Measurements from ENCODE around the gene KCND2.

Gene KCND2

GRCh38 chr7:120582916-120583315, 309.9 kb downstream of the KCND2 start:
- no peak for DNase-seq (ENCODE audit: low read depth in 1 of 2, low spot score in 1 of 2)

GRCh38 chr7:120583899-120584586, 311.1 kb downstream of the KCND2 start:
- no peak for DNase-seq (ENCODE audit: low read depth in 1 of 2, low spot score in 1 of 2)

DNA sequence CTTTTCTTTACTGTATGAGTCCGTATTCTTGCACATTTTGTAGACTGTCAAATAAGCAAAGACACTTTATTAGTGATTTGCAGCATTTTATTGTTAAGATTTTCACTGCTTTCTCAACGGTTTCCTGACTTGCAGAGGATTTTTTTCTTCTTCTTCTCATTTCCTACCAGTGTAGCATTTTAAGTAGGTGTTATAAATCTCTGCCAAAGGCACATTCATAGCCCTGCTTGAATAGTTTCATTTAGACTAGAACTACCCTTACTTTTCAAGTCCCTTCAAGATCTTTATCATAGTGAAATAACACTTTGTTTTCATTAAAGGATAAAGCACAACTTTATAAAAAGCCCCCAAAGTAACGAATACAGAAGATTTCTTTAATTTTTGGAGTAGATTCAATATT, 313.6 kb downstream of the KCND2 start:
- DNase-seq (ENCODE audit: low read depth in 1 of 2, low spot score in 1 of 2), result no peak

GRCh38 chr7:120587243-120587642, 314.3 kb downstream of the KCND2 start:
- no peak for DNase-seq (ENCODE audit: low read depth in 1 of 2, low spot score in 1 of 2)

GRCh38 chr7:120588416-120588815, 315.4 kb downstream of the KCND2 start:
- no peak for DNase-seq (ENCODE audit: low read depth in 1 of 2, low spot score in 1 of 2)

DNA sequence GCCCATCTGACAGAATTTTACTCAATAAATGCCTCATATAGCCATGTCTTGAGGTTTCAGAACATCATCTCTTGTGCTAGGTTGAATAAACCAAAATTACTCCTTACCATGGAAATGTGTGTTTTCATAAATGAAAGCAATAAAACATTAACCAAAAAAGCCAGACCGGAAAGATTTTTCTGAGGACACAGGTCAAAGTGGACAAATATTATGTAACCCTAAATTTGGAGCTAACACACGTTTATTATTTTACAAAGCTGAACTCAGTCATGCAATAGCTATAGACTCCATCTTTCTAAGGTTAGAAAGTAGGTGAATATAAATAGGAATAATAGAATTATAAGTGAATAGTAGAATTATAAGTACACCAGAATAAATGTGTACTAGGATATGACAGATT, 315.9 kb downstream of the KCND2 start:
- no peak for DNase-seq (ENCODE audit: low read depth in 1 of 2, low spot score in 1 of 2)

DNA sequence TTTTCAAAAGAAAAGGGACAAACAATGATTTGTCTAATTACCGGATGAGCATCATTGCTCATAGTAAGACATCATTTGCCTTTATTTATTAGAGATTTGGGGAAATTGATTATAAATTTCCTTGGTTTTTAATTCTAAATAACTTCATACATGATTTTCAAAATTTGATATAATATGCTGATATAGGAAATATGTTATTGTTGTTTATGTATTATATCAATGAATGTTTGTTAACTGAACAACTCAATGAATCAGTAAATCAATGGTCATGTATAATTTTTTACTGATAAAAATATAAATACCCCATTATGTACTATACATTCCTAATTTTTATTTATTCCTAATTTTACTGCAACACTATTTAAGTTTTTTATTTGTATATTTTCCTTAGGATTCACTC, 327.6 kb downstream of the KCND2 start:
- no peak for DNase-seq (ENCODE audit: low read depth in 1 of 2, low spot score in 1 of 2)

DNA sequence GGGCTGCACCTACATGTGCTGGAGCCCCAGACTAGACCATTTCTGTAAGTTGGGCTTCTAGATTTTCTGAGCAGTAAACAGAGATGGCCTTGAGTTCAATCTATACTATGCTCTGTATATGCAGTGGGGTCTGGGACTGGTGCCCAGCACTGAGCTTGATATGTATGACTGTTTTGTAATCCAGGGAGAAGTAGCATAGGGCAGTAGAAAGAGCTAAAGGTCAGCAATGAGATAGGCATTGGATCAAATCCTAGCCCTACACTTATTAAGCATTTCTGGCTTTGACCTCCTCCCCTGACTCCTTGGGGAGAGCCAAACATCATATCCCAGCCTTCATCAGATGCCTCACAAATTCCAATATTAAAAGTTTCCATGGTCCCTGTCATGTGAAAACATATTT, 330.4 kb downstream of the KCND2 start:
- no peak for DNase-seq (ENCODE audit: low read depth in 1 of 2, low spot score in 1 of 2)

- no peak for DNase-seq (ENCODE audit: low read depth in 1 of 2, low spot score in 1 of 2)
Measured at GRCh38 chr7:120609136-120609753, 336.3 kb downstream of the KCND2 start.

DNA sequence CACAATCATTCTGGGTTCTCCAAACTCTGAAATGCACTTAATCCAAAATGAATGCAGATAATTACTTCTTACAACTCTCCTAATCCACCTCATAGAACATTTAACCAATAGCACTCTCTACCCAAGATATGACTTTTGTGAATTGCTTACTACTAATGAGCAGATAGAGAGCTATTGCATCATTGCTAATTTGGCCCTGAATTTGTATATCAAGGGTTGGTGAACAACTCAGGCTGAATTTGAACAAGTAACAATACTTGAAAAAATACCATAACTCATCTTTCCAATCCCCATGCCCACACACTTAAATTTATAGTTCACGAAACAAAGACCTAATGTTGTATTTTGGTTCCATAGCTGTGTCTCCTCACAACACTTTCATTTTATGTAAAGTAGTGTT, 339.0 kb downstream of the KCND2 start:
- DNase-seq (ENCODE audit: low read depth in 1 of 2, low spot score in 1 of 2), result no peak

GRCh38 chr7:120615703-120616102, 342.7 kb downstream of the KCND2 start:
- no peak for DNase-seq (ENCODE audit: low read depth in 1 of 2, low spot score in 1 of 2)

DNA sequence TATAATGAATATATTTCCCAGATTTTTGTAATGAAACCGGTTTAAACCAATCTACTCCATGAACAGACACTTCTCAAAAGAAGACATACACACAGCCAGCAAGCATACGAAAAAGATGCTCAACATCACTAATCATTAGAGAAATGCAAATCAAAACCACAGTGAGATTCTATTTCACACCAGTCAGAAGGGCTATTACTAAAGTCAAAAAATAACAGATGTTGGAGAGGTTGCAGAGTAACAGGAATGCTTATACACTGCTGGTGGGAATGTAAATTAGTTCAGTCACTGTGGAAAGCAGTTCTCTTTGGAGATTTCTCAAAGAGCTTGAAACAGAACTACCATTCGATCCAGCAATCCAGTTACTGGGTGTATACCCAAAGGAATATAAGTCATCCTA, 344.3 kb downstream of the KCND2 start:
- no peak for DNase-seq (ENCODE audit: low read depth in 1 of 2, low spot score in 1 of 2)

- DNase-seq (ENCODE audit: low read depth in 1 of 2, low spot score in 1 of 2), result no peak
Measured at GRCh38 chr7:120628251-120628650, 355.3 kb downstream of the KCND2 start.

DNA sequence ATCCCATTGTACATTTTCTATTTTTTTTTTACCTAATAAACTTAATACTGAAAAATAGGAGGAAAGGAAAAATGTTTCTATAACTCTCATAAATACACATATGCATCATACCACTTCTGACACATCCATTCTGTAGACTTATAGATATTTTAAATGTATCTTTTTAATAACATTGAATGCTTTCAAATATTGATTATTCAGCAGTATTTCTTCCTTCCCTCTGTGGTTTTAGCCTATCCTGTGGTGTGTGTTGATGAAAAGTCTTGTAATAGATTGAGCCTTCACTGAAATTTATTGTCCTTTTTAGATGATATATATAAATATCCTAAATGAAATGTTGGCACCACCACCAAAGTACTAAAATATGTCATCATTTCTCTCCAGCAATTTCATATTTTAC, 366.9 kb downstream of the KCND2 start:
- no peak for DNase-seq (ENCODE audit: low read depth in 1 of 2, low spot score in 1 of 2)

GRCh38 chr7:120645966-120646365, 373.0 kb downstream of the KCND2 start:
- DNase-seq (ENCODE audit: low read depth in 1 of 2, low spot score in 1 of 2), result no peak

GRCh38 chr7:120654241-120654640, 381.3 kb downstream of the KCND2 start:
- DNase-seq (ENCODE audit: low read depth in 1 of 2, low spot score in 1 of 2), result no peak

GRCh38 chr7:120658516-120658915, 385.5 kb downstream of the KCND2 start:
- no peak for DNase-seq (ENCODE audit: low read depth in 1 of 2, low spot score in 1 of 2)

DNA sequence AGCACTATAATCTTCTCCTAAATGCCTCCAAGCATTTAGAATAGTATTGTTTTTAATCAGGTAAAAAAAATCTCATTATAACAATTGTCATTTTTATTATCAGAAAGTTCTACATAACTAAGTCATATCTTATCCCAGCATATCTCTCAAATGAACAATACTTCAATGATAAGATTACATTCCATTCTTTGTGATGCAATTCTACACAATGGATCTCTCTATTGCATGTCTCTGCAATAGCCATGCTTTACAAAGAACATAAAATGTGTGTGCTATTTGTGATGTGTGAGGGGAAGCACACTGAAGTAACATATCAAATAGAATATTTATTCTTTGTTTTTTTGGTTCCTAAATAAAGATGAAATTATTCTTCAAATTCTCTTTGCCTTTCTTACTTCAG, 389.3 kb downstream of the KCND2 start:
- DNase-seq (ENCODE audit: low read depth in 1 of 2, low spot score in 1 of 2), result no peak

DNA sequence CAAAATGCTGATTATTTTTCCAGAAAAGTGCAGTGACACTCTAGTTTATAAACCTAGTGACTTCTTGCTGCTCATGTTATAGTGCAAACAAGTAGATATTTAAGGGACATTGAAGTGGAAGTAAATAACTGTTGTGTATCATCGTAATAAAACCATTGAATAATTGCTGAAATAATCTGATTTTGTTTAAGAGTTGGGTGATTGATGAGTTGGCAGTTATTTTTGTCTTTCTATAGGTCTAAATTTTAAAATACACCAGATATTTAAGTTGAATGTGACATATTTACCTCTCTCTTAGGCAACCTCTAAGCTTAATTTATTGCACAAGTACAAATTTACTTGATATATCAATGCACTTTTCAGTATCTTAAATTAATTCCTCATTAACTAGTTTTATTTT, 392.1 kb downstream of the KCND2 start:
- DNase-seq (ENCODE audit: low read depth in 1 of 2, low spot score in 1 of 2), result no peak

GRCh38 chr7:120675076-120675475, 402.1 kb downstream of the KCND2 start:
- no peak for DNase-seq (ENCODE audit: low read depth in 1 of 2, low spot score in 1 of 2)

DNA sequence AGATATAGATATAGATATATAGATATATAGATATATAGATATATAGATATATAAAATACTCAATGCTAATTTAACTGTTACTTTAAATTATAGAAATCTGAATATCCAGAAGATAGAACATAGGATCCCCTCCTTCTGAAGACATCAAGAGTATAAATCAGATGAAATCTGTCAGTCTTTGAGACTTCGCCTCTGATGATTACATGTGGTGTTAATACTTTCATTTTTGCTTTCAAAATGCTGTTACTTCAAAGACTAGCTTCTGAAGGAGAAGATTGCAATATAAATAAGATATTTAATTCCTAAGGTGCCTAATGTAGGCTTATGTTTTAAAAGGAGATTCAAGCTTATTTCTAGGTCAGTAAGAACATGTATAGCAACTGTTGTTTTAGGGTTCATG, 404.6 kb downstream of the KCND2 start:
- DNase-seq (ENCODE audit: low read depth in 1 of 2, low spot score in 1 of 2), result no peak

- DNase-seq (ENCODE audit: low read depth in 1 of 2, low spot score in 1 of 2), result no peak
Measured at GRCh38 chr7:120680985-120681384, 408.0 kb downstream of the KCND2 start.

- no peak for DNase-seq (ENCODE audit: low read depth in 1 of 2, low spot score in 1 of 2)
Measured at GRCh38 chr7:120684463-120684862, 411.5 kb downstream of the KCND2 start.

Measured in activated CD4-positive, alpha-beta T cell treated with anti-CD3 and anti-CD28 coated beads, Interleukin-2, amount 50 U/mL, for 24 hours (primary cell).